ENCODE data around the gene ADAM30.
"Not testable (repeated sequence)": the region's sequence is repeated elsewhere in the genome, so short reads cannot be mapped to it uniquely, and the experiment has no call there.

GRCh38 chr1:119858556-119859214 is 37.6 kb downstream of the ADAM30 start:
- TF ChIP-seq CTCF (IDR thresholded peaks at IDR 0.05; ENCODE audit: low read length); EZH2 (IDR thresholded peaks at IDR 0.05; ENCODE audit: borderline replicate concordance, low read length): not testable (repeated sequence)
